Thymus (tissue), 11 donors: ENCODE measurements around the gene KLHL1. TPM values are rescaled to one million over a fixed set of nuclear protein-coding genes. Genes with fewer than 3 reads are reported as not detected.

ENCODE experiments used
- DNase-seq, 9 donors: peaks; one replicate each; pipeline ENCODE4 v3.0.0-alpha.2; 2013; ENCODE audit warnings: low spot score in 9 of 9, low read depth in 6 of 9, missing footprints in 1 of 9
- H3K27ac ChIP-seq, 2 donors: one replicate each; pipeline ENCODE4 v1.5.1; 2013; ENCODE audit warnings: control low read depth in 1 of 2, low read depth in 1 of 2, low read length in 1 of 2, mild to moderate bottlenecking in 1 of 2, moderate library complexity in 1 of 2
- H3K27me3 ChIP-seq, 2 donors: one replicate each; pipeline ENCODE4 v1.5.1; 2013; ENCODE audit warnings: low read length in 1 of 2; ENCODE audit not compliant: control insufficient read depth in 2 of 2, insufficient read depth in 1 of 2
- H3K36me3 ChIP-seq, 2 donors: one replicate each; pipeline ENCODE4 v1.5.1; 2013; ENCODE audit warnings: low read length in 1 of 2, mild to moderate bottlenecking in 1 of 2, moderate library complexity in 1 of 2; ENCODE audit not compliant: control insufficient read depth in 2 of 2, insufficient read depth in 2 of 2
- H3K4me1 ChIP-seq, 2 donors: one replicate each; pipeline ENCODE4 v1.5.1; 2013; ENCODE audit warnings: low read length in 2 of 2; ENCODE audit not compliant: control insufficient read depth in 2 of 2, insufficient read depth in 2 of 2
- H3K4me3 ChIP-seq, 2 donors: one replicate each; pipeline ENCODE4 v1.5.1; 2013; ENCODE audit warnings: low read length in 2 of 2, control low read depth in 1 of 2, mild to moderate bottlenecking in 1 of 2
- H3K9me3 ChIP-seq, 2 donors: one replicate each; pipeline ENCODE4 v1.5.1; 2013; ENCODE audit warnings: low read length in 1 of 2, mild to moderate bottlenecking in 1 of 2; ENCODE audit not compliant: control insufficient read depth in 2 of 2, insufficient read depth in 1 of 2
- WGBS: extraction: QIAGEN DNeasy Blood & Tissue Kit; methylation state at CpG from one replicate; pipeline ENCODE4 v1.1.7; 2013; 5-methylcytosine and 5-hydroxymethylcytosine counted together
- polyA plus RNA-seq: library from polyadenylated mRNA; stranded (reverse); fragments of 200-250 nt; gene quantifications from one replicate; pipeline ENCODE4 v1.2.3, GENCODE V29; 2013
- total RNA-seq: library from RNA; stranded (reverse); fragments of 120-200 nt; gene quantifications from one replicate; pipeline ENCODE4 v1.2.4, GENCODE V29; 2013
- donor health status: healthy.

KLHL1 gene
- total and polyA plus RNA-seq, 2 donors, result 0.05 TPM

DNA sequence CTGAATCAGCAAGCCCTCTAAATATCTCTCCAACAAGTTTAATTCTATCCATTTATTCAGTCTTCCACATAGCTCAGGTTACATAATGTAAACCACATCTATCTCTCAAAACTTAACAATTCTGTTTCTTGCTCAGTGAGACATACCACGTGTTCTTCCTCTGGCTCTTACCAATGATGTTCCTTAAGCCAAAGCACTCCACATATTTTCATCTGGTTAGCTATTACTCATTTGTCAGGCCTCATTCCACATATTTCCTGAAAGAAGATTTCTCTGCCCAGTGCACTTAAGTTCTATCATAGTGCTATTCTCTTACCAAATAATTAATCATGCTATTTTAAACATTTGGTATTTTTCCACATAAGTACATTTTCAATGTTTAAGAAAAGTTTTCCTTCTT is 403.9 kb downstream of the KLHL1 start:
- no peaks in the 10 kb centered on the region for H3K4me1 ChIP-seq
- no peaks in the 10 kb centered on the region for H3K9me3 ChIP-seq
- WGBS, result 85% methylated on average over 1 of the region's 1 CpG

GRCh38 chr13:69690999-69691398 is 417.3 kb downstream of the KLHL1 start:
- no peak overlapping the region for H3K4me3 ChIP-seq
- no peak for DNase-seq
- no peaks in the 10 kb centered on the region for H3K9me3 ChIP-seq
- H3K4me1 ChIP-seq, result no peaks in the 10 kb centered on the region
- WGBS, result 59% methylated on average over 3 of the region's 3 CpGs
- H3K27me3 ChIP-seq, result no peaks in the 10 kb centered on the region
- no peaks in the 10 kb centered on the region for H3K36me3 ChIP-seq
- no peak overlapping the region for H3K27ac ChIP-seq

More for the DNA sequence above, 403.9 kb downstream of the KLHL1 start:
- Histone ChIP-seq H3K4me3 (no peak overlapping the region), H3K36me3 (no peaks in the 10 kb centered on the region), H3K27ac (no peak overlapping the region), H3K27me3 (no peaks in the 10 kb centered on the region)
- DNase-seq, result no peak

GRCh38 chr13:69683921-69684686 is 424.1 kb downstream of the KLHL1 start:
- H3K27ac ChIP-seq, result no peak overlapping the region

GRCh38 chr13:69681722-69682121 is 426.5 kb downstream of the KLHL1 start:
- Histone ChIP-seq H3K27ac (no peak overlapping the region), H3K36me3 (no peaks in the 10 kb centered on the region), H3K9me3 (no peaks in the 10 kb centered on the region), H3K4me1 (no peaks in the 10 kb centered on the region), H3K4me3 (no peak overlapping the region), H3K27me3 (no peaks in the 10 kb centered on the region)
- no peak for DNase-seq
- WGBS, result 88% methylated on average over 3 of the region's 3 CpGs

More at GRCh38 chr13:69683921-69684686, 424.1 kb downstream of the KLHL1 start:
- Histone ChIP-seq H3K4me3 (no peak overlapping the region), H3K4me1 (no peaks in the 10 kb centered on the region), H3K27me3 (no peaks in the 10 kb centered on the region), H3K36me3 (no peaks in the 10 kb centered on the region), H3K9me3 (no peaks in the 10 kb centered on the region)
- DNase-seq, result no peak
- WGBS, result 54% methylated on average over 3 of the region's 3 CpGs

DNA sequence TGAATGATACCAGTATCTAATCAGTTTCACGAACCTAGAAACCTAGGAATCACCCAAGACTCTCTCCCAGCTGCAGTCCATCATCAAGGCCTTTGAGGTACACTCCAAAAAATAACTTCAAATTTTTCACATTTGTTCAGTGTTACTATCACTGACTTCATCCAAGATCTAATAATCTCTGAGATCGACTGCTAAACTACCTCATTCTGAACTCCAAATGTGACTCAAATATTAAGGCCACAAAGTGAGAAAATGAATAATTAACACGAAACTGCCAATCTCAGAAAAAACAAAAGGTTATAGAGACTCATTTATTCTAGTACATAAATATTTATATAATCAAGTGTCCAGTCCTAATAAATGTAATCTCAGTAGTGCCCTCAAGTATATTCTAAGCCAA is 430.9 kb downstream of the KLHL1 start:
- H3K9me3 ChIP-seq, result no peaks in the 10 kb centered on the region
- WGBS, result 81% methylated on average over 3 of the region's 3 CpGs
- H3K36me3 ChIP-seq, result no peaks in the 10 kb centered on the region

GRCh38 chr13:69676286-69676685 is 432.0 kb downstream of the KLHL1 start:
- Histone ChIP-seq H3K27me3 (no peaks in the 10 kb centered on the region), H3K27ac (no peak overlapping the region), H3K4me3 (no peak overlapping the region), H3K4me1 (no peaks in the 10 kb centered on the region), H3K36me3 (no peaks in the 10 kb centered on the region), H3K9me3 (no peaks in the 10 kb centered on the region)
- no peak for DNase-seq

More for the DNA sequence above, 430.9 kb downstream of the KLHL1 start:
- H3K4me3 ChIP-seq, result no peak overlapping the region
- DNase-seq, result no peak
- H3K27me3 ChIP-seq, result no peaks in the 10 kb centered on the region
- no peak overlapping the region for H3K27ac ChIP-seq
- no peaks in the 10 kb centered on the region for H3K4me1 ChIP-seq

GRCh38 chr13:69660155-69660554 is 448.1 kb downstream of the KLHL1 start:
- 71% methylated on average over 6 of the region's 6 CpGs for WGBS
- H3K9me3 ChIP-seq, result no peaks in the 10 kb centered on the region

DNA sequence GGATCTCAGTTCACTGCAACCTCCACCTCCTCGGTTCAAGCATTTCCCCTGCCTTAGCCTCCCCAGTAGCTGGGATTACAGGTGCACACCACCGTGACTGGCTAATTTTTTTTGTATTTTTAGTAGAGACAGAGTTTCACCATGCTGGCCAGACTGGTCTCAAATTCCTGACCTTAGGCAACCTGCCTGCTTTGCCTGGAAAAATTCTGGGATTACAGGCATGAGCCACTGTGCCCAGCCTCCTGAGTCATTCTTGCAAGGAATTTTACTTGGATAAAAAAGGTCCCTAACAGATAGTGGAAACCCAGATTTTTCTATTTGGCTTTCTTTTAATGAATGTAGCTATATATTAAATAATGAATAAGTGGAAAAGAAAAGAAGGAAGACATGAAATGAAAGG is 450.6 kb downstream of the KLHL1 start:
- Histone ChIP-seq H3K27ac (no peak overlapping the region), H3K27me3 (no peaks in the 10 kb centered on the region), H3K4me3 (no peak overlapping the region), H3K36me3 (no peaks in the 10 kb centered on the region), H3K4me1 (no peaks in the 10 kb centered on the region), H3K9me3 (no peaks in the 10 kb centered on the region)
- WGBS, result 67% methylated on average over 2 of the region's 2 CpGs
- no peak for DNase-seq

More at GRCh38 chr13:69660155-69660554, 448.1 kb downstream of the KLHL1 start:
- DNase-seq, result no peak
- Histone ChIP-seq H3K4me3 (no peak overlapping the region), H3K27me3 (no peaks in the 10 kb centered on the region), H3K4me1 (no peaks in the 10 kb centered on the region), H3K36me3 (no peaks in the 10 kb centered on the region), H3K27ac (no peak overlapping the region)

- WGBS, result 95% methylated on average over 5 of the region's 5 CpGs
- DNase-seq, result no peak
Observed at GRCh38 chr13:69654392-69654791, 453.9 kb downstream of the KLHL1 start.

More at GRCh38 chr13:69654392-69654791, 453.9 kb downstream of the KLHL1 start:
- H3K4me1 ChIP-seq, result no peaks in the 10 kb centered on the region
- no peaks in the 10 kb centered on the region for H3K27me3 ChIP-seq
- no peak overlapping the region for H3K27ac ChIP-seq
- H3K4me3 ChIP-seq, result no peak overlapping the region
- H3K36me3 ChIP-seq, result no peaks in the 10 kb centered on the region
- no peaks in the 10 kb centered on the region for H3K9me3 ChIP-seq
